CD8-positive, alpha-beta memory T cell (primary cell): ENCODE data around the gene GMDS. TPM values are rescaled to one million over a fixed set of nuclear protein-coding genes. Genes with fewer than 3 reads are reported as not detected.

Experiments
- CTCF ChIA-PET: fragments of 350-600 bp; sonication (Branson Sonifier 250); formaldehyde crosslinking; loops from one replicate; lab custom pipeline; 2021; ENCODE audit warnings: antibody characterized with exemption; lab: Charles Lee
- POLR2A ChIA-PET: fragments of 350-600 bp; sonication (Branson Sonifier 250); formaldehyde crosslinking; loops from one replicate; lab custom pipeline; 2021; ENCODE audit warnings: antibody characterized with exemption; lab: Charles Lee
- DNase-seq, 5 donors: peaks; one replicate each; pipeline versions ENCODE4 v3.0.0 to v3.0.0-alpha.2; 2020 to 2022; ENCODE audit warnings: mixed read lengths in 1 of 5
- H3K27ac ChIP-seq: one replicate; pipeline ENCODE4 v1.7.0; 2013; ENCODE audit warnings: low read depth, mild to moderate bottlenecking, low read length, moderate library complexity
- H3K27me3 ChIP-seq: 2 replicates; pipeline ENCODE4 v1.7.0; 2013; ENCODE audit warnings: low read length, mild to moderate bottlenecking; ENCODE audit not compliant: insufficient read depth, poor library complexity, severe bottlenecking
- H3K36me3 ChIP-seq: 2 replicates; pipeline ENCODE4 v1.7.0; 2013; ENCODE audit warnings: mild to moderate bottlenecking, low read length, moderate library complexity; ENCODE audit not compliant: insufficient read depth
- H3K4me1 ChIP-seq: 2 replicates; pipeline ENCODE4 v1.7.0; 2013; ENCODE audit warnings: mild to moderate bottlenecking, low read length, moderate library complexity; ENCODE audit not compliant: insufficient read depth
- H3K4me3 ChIP-seq: 2 replicates; pipeline ENCODE4 v1.7.0; 2013; ENCODE audit warnings: mild to moderate bottlenecking, low read length
- H3K9me3 ChIP-seq: 2 replicates; pipeline ENCODE4 v1.7.0; 2013; ENCODE audit warnings: mild to moderate bottlenecking, low read length
- H3K27ac Mint-ChIP-seq, 8 donors: one replicate each; pipeline ENCODE4 v1.8.0; 2020 to 2021; ENCODE audit warnings: mixed read lengths in 8 of 8, mild to moderate bottlenecking in 6 of 8, inconsistent platforms in 3 of 8, moderate library complexity in 3 of 8
- H3K27me3 Mint-ChIP-seq, 2 donors: one replicate each; pipeline ENCODE4 v1.8.0; 2020 to 2021; ENCODE audit warnings: mixed read lengths in 2 of 2, mild to moderate bottlenecking in 1 of 2, moderate library complexity in 1 of 2
- H3K36me3 Mint-ChIP-seq, 3 donors: one replicate each; pipeline ENCODE4 v1.8.0; 2020 to 2021; ENCODE audit warnings: mixed read lengths in 3 of 3, inconsistent platforms in 1 of 3, mild to moderate bottlenecking in 1 of 3
- H3K4me1 Mint-ChIP-seq, 3 donors: one replicate each; pipeline ENCODE4 v1.8.0; 2020 to 2021; ENCODE audit warnings: mixed read lengths in 3 of 3, inconsistent platforms in 1 of 3, mild to moderate bottlenecking in 1 of 3
- H3K4me3 Mint-ChIP-seq, 7 donors: one replicate each; pipeline ENCODE4 v1.8.0; 2020 to 2021; ENCODE audit warnings: mixed read lengths in 7 of 7, mild to moderate bottlenecking in 6 of 7, moderate library complexity in 4 of 7, inconsistent platforms in 2 of 7
- H3K9me3 Mint-ChIP-seq, 5 donors: one replicate each; pipeline ENCODE4 v1.8.0; 2020 to 2022; ENCODE audit warnings: mixed read lengths in 5 of 5, mild to moderate bottlenecking in 3 of 5, moderate library complexity in 2 of 5, inconsistent platforms in 1 of 5
- polyA plus RNA-seq: library from polyadenylated mRNA; unstranded; fragments of 300-500 nt; fragmentation: Illumina TruSeq; gene quantifications from one replicate; pipeline ENCODE4 v1.2.3, GENCODE V29; 2021
- total RNA-seq, 2 experiments: library from RNA; stranded (reverse); gene quantifications; one replicate each; pipeline ENCODE4 v1.2.3, GENCODE V29; 2021

GMDS gene
- total and polyA plus RNA-seq, 3 experiments from 2014 or later, result 16.4 to 33.4 (median 28.6) TPM

DNA sequence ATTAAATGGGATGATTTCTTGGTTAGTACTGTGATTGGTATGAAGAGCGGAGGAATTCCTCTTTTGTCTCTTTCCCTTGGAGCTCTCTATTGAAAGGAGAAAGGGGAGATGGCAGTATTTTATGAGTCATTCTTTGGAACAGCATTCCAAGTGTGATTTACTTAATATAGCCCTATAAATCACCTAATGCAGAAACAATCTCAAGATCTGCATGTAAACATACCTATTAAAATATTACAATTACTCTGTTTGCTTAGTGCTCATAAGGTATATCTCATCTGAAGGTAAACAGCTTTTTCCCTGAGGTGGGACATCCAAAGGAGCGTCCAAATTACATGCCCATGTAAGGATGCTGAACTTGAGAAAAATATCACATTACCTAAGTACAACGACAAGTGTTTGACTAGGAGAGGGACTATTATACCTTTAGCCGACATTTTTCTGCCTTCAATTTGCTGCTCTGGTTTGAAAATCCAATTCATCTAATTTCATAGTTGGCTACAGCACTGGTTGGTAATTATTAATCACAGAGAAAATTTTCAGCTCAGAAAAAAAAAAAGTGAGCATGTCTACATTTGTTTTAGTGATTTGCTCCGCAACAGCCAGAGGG, 406.7 kb downstream of the GMDS start:
- H3K27ac Mint-ChIP-seq, result no peak overlapping the region

DNA sequence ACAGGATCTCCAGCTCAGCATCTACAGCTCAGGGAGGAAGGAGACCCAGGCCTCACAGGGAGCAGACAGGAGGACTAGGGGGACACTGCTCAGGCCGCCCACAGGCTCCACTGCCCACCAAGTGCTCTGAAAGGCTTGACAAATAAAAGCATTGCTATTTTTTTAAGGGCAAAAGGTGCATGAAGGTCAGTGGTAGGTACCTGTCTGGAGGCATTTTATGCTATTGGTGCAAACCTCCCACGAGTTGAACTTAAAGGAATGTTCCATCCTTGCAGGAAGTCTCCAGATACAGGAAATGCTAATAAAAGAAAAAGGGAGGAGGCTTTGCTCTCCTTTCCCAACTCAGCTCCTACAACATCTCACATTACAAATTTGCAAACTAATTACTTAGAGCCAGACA, 407.6 kb downstream of the GMDS start:
- Mint-ChIP-seq H3K4me3 (no peak overlapping the region), H3K4me1 (no peaks in the 10 kb centered on the region), H3K9me3 (no peaks in the 10 kb centered on the region), H3K27ac (no peak overlapping the region), H3K36me3 (peaks cover 0 to 1% (median under 1%) of the 10 kb centered on the region in 3 donors), H3K27me3 (no peaks in the 10 kb centered on the region)
- Histone ChIP-seq H3K4me3 (no peak overlapping the region), H3K4me1 (no peaks in the 10 kb centered on the region), H3K9me3 (no peaks in the 10 kb centered on the region), H3K36me3 (no peaks in the 10 kb centered on the region), H3K27me3 (no peaks in the 10 kb centered on the region), H3K27ac (no peak overlapping the region)
- POLR2A ChIA-PET, result no interaction called here
- CTCF ChIA-PET, result no interaction called here
- no peak for DNase-seq

More for the DNA sequence above, 406.7 kb downstream of the GMDS start:
- no peaks in the 10 kb centered on the region for H3K4me1 Mint-ChIP-seq
- no peak overlapping the region for H3K27ac ChIP-seq
- H3K4me3 ChIP-seq, result no peak overlapping the region
- no peak overlapping the region for H3K4me3 Mint-ChIP-seq
- no peaks in the 10 kb centered on the region for H3K27me3 Mint-ChIP-seq
- H3K4me1 ChIP-seq, result no peaks in the 10 kb centered on the region
- POLR2A ChIA-PET, result no interaction called here
- DNase-seq, result no peak
- H3K9me3 Mint-ChIP-seq, result no peaks in the 10 kb centered on the region
- CTCF ChIA-PET, result no interaction called here
- H3K36me3 ChIP-seq, result no peaks in the 10 kb centered on the region
- H3K36me3 Mint-ChIP-seq, result peaks cover 0 to 1% (median 0%) of the 10 kb centered on the region in 3 donors
- no peaks in the 10 kb centered on the region for H3K27me3 ChIP-seq
- no peaks in the 10 kb centered on the region for H3K9me3 ChIP-seq

DNA sequence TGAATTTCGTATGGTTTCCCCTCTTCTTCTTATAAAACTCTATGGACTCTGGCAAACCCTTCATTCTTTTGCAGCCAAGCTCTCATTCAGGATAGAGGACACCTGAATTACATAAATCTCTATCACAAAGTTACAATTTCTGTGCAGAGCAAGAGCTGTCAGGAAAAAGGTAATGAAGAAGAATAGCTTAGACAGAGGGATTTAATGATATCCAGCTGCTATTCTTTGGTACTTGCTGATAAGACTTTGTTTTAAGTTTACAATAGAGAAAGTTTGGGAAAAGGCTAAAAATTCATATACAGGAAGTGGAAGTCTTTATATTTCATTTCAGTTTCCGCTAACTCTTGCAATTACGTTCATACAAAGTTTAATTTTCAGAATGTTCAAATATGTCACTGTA, 408.7 kb downstream of the GMDS start:
- no peak overlapping the region for H3K4me3 Mint-ChIP-seq
- no peak overlapping the region for H3K4me3 ChIP-seq
- no peak overlapping the region for H3K27ac ChIP-seq
- peaks cover 1 to 8% (median 2%) of the 10 kb centered on the region in 3 donors for H3K36me3 Mint-ChIP-seq
- DNase-seq, result no peak
- H3K4me1 ChIP-seq, result no peaks in the 10 kb centered on the region
- H3K27ac Mint-ChIP-seq, result no peak overlapping the region
- no peaks in the 10 kb centered on the region for H3K9me3 ChIP-seq
- H3K36me3 ChIP-seq, result no peaks in the 10 kb centered on the region
- ChIA-PET CTCF (no interaction called here), POLR2A (no interaction called here)
- no peaks in the 10 kb centered on the region for H3K27me3 Mint-ChIP-seq
- peaks cover 0 to 2% (median 0%) of the 10 kb centered on the region in 5 donors for H3K9me3 Mint-ChIP-seq
- H3K27me3 ChIP-seq, result no peaks in the 10 kb centered on the region
- no peaks in the 10 kb centered on the region for H3K4me1 Mint-ChIP-seq

GRCh38 chr6:1834646-1835516, 410.5 kb downstream of the GMDS start:
- H3K4me3 ChIP-seq, result no peak overlapping the region
- no peaks in the 10 kb centered on the region for H3K4me1 ChIP-seq
- H3K9me3 ChIP-seq, result no peaks in the 10 kb centered on the region
- CTCF ChIA-PET, result no interaction called here
- Mint-ChIP-seq H3K36me3 (peaks cover 6 to 25% (median 8%) of the 10 kb centered on the region in 3 donors), H3K4me1 (no peaks in the 10 kb centered on the region), H3K27ac (no peak overlapping the region), H3K27me3 (no peaks in the 10 kb centered on the region), H3K4me3 (no peak overlapping the region), H3K9me3 (peaks cover 0 to 8% (median 4%) of the 10 kb centered on the region in 5 donors)
- H3K27ac ChIP-seq, result no peak overlapping the region
- POLR2A ChIA-PET, result no interaction called here
- H3K27me3 ChIP-seq, result no peaks in the 10 kb centered on the region
- no peaks in the 10 kb centered on the region for H3K36me3 ChIP-seq
- DNase-seq, result no peak

DNA sequence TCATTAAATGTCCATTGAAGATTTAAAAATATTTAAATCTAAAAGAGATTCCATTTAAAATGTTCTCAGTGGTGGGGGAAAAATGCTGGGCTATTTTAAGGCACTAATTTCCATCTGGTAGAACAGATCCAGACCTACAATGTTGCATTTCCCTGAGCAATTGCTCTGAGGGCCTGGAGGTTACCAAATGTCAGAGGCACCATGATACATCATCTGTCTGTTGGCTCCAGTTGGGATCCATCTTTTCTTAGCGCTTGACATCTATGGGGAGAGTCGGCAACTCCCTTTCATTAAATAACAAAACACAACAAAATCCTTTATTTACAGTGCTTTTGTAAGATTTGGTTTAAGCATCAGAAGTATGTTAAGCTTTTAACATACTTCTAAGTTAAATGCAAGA, 411.2 kb downstream of the GMDS start:
- Histone ChIP-seq H3K36me3 (no peaks in the 10 kb centered on the region), H3K9me3 (no peaks in the 10 kb centered on the region), H3K4me1 (no peaks in the 10 kb centered on the region), H3K27ac (no peak overlapping the region), H3K4me3 (no peak overlapping the region), H3K27me3 (no peaks in the 10 kb centered on the region)
- no peak overlapping the region for H3K4me3 Mint-ChIP-seq
- ChIA-PET CTCF (no interaction called here), POLR2A (no interaction called here)
- no peaks in the 10 kb centered on the region for H3K4me1 Mint-ChIP-seq
- peaks cover 4 to 13% (median 8%) of the 10 kb centered on the region in 5 donors for H3K9me3 Mint-ChIP-seq
- no peaks in the 10 kb centered on the region for H3K27me3 Mint-ChIP-seq
- no peak overlapping the region for H3K27ac Mint-ChIP-seq
- DNase-seq, result no peak
- peaks cover 5 to 25% (median 11%) of the 10 kb centered on the region in 3 donors for H3K36me3 Mint-ChIP-seq

DNA sequence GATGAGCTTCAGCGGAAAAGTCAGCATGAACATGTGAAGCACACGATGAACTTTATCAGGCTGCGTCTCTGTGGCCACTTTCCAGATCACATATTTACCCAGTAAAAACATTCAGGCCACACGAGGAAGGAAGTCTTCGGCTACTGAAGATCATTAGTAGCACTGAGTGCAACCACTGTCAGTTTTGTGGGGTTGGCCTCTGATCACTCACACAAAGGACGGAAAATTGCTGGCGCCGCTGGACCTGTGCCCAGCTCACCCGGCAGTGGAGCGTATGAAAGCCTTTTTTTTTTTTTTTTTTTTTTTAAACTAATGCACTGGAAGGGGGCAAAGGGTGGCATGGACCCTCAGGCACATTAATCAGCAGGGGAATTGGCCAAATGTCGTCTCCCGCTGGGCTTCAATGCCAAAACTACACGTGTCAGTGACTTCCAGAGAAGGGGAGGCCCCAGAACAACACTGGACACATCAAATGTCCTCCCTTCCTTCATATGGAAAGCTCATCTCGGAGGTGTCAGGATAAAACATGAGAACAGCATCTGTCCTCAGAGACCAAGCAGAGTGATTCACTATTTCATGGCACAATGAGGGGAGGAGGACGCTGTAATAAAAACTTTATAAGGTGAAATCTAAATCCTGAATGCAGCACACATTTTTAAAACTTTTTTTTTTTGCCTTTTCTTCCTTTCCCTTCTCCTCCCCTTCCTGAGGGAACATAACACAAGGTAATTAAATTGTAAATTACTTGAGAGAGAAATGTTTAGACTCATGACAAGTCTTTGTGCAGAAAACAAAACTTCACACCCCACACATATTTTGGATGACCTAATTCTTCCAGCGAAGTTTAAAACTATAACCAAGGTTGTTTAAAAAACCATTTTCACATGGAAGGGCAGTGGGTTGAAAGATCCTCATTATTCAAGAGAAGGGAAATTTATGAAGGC, 412.3 kb downstream of the GMDS start:
- no peaks in the 10 kb centered on the region for H3K27me3 Mint-ChIP-seq
- no peak overlapping the region for H3K4me3 Mint-ChIP-seq
- H3K36me3 Mint-ChIP-seq, result peaks cover 10 to 34% (median 20%) of the 10 kb centered on the region in 3 donors
- ChIA-PET POLR2A (no interaction called here), CTCF (no interaction called here)
- H3K36me3 ChIP-seq, result no peaks in the 10 kb centered on the region
- no peak overlapping the region for H3K27ac ChIP-seq
- no peaks in the 10 kb centered on the region for H3K9me3 ChIP-seq
- H3K27me3 ChIP-seq, result no peaks in the 10 kb centered on the region
- H3K4me1 ChIP-seq, result no peaks in the 10 kb centered on the region
- no peaks in the 10 kb centered on the region for H3K4me1 Mint-ChIP-seq
- H3K9me3 Mint-ChIP-seq, result peaks cover 13 to 22% (median 17%) of the 10 kb centered on the region in 5 donors
- no peak for DNase-seq
- no peak overlapping the region for H3K27ac Mint-ChIP-seq
- H3K4me3 ChIP-seq, result no peak overlapping the region

DNA sequence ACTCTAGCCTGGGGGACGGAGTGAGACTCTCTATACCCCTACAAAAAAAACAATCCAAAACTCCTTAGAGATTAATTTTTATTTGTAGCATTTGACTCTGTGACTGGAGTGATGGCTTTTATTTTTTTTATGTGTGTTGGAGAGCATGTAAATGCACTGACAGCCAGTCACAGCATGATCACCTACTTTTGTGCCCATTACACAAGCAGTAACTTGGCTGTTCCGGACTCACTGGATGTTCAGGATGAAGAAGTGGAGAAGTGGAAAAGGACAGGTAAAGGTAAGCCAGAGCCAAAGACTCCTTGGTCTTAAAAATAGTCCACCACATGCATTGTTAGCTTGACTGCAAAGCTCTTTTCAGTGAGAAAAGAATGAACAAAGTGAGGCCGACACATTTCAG, 413.0 kb downstream of the GMDS start:
- no peaks in the 10 kb centered on the region for H3K36me3 ChIP-seq
- H3K4me1 ChIP-seq, result no peaks in the 10 kb centered on the region
- no peaks in the 10 kb centered on the region for H3K4me1 Mint-ChIP-seq
- DNase-seq, result no peak
- no peaks in the 10 kb centered on the region for H3K27me3 ChIP-seq
- H3K9me3 ChIP-seq, result no peaks in the 10 kb centered on the region
- ChIA-PET CTCF (no interaction called here), POLR2A (no interaction called here)
- H3K27ac Mint-ChIP-seq, result no peak overlapping the region
- H3K27me3 Mint-ChIP-seq, result no peaks in the 10 kb centered on the region
- H3K9me3 Mint-ChIP-seq, result peaks cover 20 to 29% (median 24%) of the 10 kb centered on the region in 5 donors
- no peak overlapping the region for H3K27ac ChIP-seq
- H3K4me3 Mint-ChIP-seq, result no peak overlapping the region
- H3K4me3 ChIP-seq, result no peak overlapping the region
- H3K36me3 Mint-ChIP-seq, result peaks cover 11 to 40% (median 24%) of the 10 kb centered on the region in 3 donors
